ENCODE measurements around the gene EME2.

GRCh38 chr16:1744338-1744840 is 28.2 kb upstream of the EME2 start:
- TF ChIP-seq, protein P1, sequence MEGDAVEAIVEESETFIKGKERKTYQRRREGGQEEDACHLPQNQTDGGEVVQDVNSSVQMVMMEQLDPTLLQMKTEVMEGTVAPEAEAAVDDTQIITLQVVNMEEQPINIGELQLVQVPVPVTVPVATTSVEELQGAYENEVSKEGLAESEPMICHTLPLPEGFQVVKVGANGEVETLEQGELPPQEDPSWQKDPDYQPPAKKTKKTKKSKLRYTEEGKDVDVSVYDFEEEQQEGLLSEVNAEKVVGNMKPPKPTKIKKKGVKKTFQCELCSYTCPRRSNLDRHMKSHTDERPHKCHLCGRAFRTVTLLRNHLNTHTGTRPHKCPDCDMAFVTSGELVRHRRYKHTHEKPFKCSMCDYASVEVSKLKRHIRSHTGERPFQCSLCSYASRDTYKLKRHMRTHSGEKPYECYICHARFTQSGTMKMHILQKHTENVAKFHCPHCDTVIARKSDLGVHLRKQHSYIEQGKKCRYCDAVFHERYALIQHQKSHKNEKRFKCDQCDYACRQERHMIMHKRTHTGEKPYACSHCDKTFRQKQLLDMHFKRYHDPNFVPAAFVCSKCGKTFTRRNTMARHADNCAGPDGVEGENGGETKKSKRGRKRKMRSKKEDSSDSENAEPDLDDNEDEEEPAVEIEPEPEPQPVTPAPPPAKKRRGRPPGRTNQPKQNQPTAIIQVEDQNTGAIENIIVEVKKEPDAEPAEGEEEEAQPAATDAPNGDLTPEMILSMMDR (conservative IDR thresholded peaks at IDR 0.05; ENCODE audit: low read depth, low read length), result no peak
- no peak for TF ChIP-seq EZH2 (IDR thresholded peaks at IDR 0.05; ENCODE audit: borderline replicate concordance, low read depth, low read length, poor library complexity, severe bottlenecking)

Measured in A673 (cell line).